HG03066 (cell line): Measurements from ENCODE around the gene FFAR3.
"Not testable (repeated sequence)": the region's sequence is repeated elsewhere in the genome, so short reads cannot be mapped to it uniquely, and the experiment has no call there.

Experiments
- ATAC-seq: cut with Tn5 transposase; IDR thresholded peaks from one replicate; pipeline ENCODE4 v1.9.1; 2021; ENCODE audit warnings: low read depth; ENCODE audit not compliant: unreplicated experiment

Gene FFAR3

GRCh38 chr19:35349614-35350521 lies 8.4 kb upstream of the FFAR3 start:
- no peak for ATAC-seq

DNA sequence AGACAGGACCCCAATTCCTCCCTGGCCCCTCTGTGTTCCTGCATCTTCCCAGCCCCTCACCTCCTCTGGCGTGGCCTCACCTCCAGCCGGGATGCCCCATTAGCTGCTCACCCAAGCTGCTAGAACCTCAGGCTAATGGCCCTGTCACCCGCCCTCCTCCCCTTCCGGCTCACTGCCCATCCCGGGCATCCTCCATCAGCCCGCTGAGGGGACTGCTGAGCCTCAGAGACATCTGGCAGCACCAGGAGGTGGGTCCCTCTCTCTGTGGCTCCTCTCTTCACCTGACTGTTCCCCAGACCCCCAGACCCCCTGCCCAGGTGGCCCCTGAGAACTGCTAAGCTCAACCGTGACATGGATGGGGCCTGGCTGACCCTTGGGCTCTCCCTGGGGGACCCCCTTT lies 7.7 kb upstream of the FFAR3 start:
- ATAC-seq = no peak

DNA sequence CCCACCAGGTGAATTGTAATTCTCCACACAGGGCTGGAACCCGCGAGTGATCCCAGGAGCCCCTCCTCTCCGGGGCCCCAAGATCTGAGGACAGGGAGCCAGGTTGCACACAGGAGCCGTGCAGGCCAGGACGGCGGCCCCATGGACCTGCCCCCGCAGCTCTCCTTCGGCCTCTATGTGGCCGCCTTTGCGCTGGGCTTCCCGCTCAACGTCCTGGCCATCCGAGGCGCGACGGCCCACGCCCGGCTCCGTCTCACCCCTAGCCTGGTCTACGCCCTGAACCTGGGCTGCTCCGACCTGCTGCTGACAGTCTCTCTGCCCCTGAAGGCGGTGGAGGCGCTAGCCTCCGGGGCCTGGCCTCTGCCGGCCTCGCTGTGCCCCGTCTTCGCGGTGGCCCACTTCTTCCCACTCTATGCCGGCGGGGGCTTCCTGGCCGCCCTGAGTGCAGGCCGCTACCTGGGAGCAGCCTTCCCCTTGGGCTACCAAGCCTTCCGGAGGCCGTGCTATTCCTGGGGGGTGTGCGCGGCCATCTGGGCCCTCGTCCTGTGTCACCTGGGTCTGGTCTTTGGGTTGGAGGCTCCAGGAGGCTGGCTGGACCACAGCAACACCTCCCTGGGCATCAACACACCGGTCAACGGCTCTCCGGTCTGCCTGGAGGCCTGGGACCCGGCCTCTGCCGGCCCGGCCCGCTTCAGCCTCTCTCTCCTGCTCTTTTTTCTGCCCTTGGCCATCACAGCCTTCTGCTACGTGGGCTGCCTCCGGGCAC lies 6.7 kb upstream of the FFAR3 start:
- ATAC-seq = no peak

DNA sequence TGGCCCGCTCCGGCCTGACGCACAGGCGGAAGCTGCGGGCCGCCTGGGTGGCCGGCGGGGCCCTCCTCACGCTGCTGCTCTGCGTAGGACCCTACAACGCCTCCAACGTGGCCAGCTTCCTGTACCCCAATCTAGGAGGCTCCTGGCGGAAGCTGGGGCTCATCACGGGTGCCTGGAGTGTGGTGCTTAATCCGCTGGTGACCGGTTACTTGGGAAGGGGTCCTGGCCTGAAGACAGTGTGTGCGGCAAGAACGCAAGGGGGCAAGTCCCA lies 6.1 kb upstream of the FFAR3 start:
- no peak for ATAC-seq

GRCh38 chr19:35352448-35353304 lies 5.6 kb upstream of the FFAR3 start:
- no peak for ATAC-seq

DNA sequence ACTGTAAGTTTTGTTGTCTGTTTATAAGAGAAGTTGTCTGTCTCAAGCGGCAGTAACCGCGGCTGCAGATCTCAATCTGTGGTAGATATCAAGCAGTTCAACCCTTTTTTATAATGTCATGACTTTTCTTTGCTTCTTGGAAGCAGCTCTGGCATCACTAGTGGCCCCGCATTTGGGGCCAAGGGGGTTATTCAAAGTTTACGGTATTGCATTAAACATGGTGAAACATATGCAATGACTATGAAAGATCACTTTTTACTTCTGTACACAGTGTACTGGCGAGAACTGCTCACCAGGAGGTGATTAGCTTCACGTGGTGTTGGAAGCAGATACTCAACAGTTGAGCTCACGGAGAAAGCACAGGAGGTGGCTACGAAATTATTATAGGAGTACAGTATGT lies 4.6 kb upstream of the FFAR3 start:
- ATAC-seq = no peak

- no peak for ATAC-seq
These were observed 3.4 kb upstream of the FFAR3 start for GRCh38 chr19:35354898-35355297.

- no peak for ATAC-seq
These were observed 2.3 kb upstream of the FFAR3 start for GRCh38 chr19:35355791-35356460.

GRCh38 chr19:35358834-35359233 lies 574 bp downstream of the FFAR3 start:
- not testable (repeated sequence) for ATAC-seq

- not testable (repeated sequence) for ATAC-seq
These were observed 1.1 kb downstream of the FFAR3 start for GRCh38 chr19:35359395-35359794.

DNA sequence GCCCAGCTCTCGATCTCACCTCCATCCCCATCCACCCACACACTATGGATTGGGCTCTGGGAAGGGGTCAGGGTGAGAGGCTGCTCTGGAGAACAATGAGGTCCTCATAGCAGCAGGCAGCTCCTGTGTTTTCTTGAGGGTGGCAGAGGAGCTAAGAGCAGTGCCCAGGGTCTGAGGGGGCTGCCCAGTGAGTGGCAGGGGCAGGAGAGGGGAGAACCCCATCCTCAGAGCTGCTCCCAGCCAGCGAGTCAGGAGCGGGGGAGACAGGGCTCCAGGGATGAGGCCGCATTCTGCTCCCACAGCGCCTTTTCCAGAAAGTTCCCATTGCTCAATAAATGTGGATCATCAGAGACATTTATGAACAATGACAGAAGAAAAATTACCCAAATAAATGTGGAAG lies 1.8 kb downstream of the FFAR3 start:
- ATAC-seq = not testable (repeated sequence)

GRCh38 chr19:35360880-35361420 lies 2.7 kb downstream of the FFAR3 start:
- ATAC-seq = no peak

GRCh38 chr19:35362261-35363000 lies 4.2 kb downstream of the FFAR3 start:
- ATAC-seq = no peak

- ATAC-seq = no peak
These were observed 4.8 kb downstream of the FFAR3 start for GRCh38 chr19:35363001-35363590.

GRCh38 chr19:35363711-35364425 lies 5.6 kb downstream of the FFAR3 start:
- no peak for ATAC-seq

- no peak for ATAC-seq
These were observed 7.0 kb downstream of the FFAR3 start for GRCh38 chr19:35365303-35365702.

- no peak for ATAC-seq
These were observed 10.1 kb downstream of the FFAR3 start for GRCh38 chr19:35368378-35368777.

- ATAC-seq = no peak
These were observed 11.3 kb downstream of the FFAR3 start for GRCh38 chr19:35369522-35369921.

GRCh38 chr19:35370722-35371121 lies 12.5 kb downstream of the FFAR3 start, which contains the start of gene GPR42:
Gene GPR42, plus strand, starts transcription at chr19:35371068. Its CDS starts 292 bp downstream, at chr19:35371360.
- no peak for ATAC-seq
